LNCAP (cell line): Measurements from ENCODE around the gene KIF24.

Source experiments
- CTCF ChIP-seq: fragments of 450-650 bp; IDR thresholded peaks from 2 replicates; pipeline ENCODE4 v1.5.1; 2017; ENCODE audit warnings: mild to moderate bottlenecking

Gene KIF24

GRCh38 chr9:34374905-34375552 is 46.0 kb upstream of the KIF24 start:
- TF ChIP-seq CTCF: no peak

- TF ChIP-seq CTCF: no peak
Observed at GRCh38 chr9:34374339-34374738, 45.3 kb upstream of the KIF24 start.

- TF ChIP-seq CTCF: no peak
Observed at GRCh38 chr9:34373749-34374148, 44.7 kb upstream of the KIF24 start.

- no peak for TF ChIP-seq CTCF
Observed at GRCh38 chr9:34372467-34373011, 43.5 kb upstream of the KIF24 start.

GRCh38 chr9:34371886-34372466 is 42.9 kb upstream of the KIF24 start:
- TF ChIP-seq CTCF: no peak

- TF ChIP-seq CTCF: no peak
Observed at GRCh38 chr9:34370970-34371880, 42.2 kb upstream of the KIF24 start.

GRCh38 chr9:34370335-34370969 is 41.4 kb upstream of the KIF24 start:
- no peak for TF ChIP-seq CTCF
